H1 (cell line): ENCODE measurements around the gene RRP1B. TPM values are rescaled to one million over a fixed set of nuclear protein-coding genes. Genes with fewer than 3 reads are reported as not detected.

Experiments used
- CTCF ChIA-PET: fragments of 300-600 bp; sonication (Branson Sonifier 250); formaldehyde crosslinking; loops from one replicate; lab custom pipeline; 2021; ENCODE audit not compliant: partially characterized antibody; lab: Charles Lee
- POLR2A ChIA-PET: fragments of 300-600 bp; sonication (Branson Sonifier 250); formaldehyde crosslinking; loops from one replicate; lab custom pipeline; 2021; ENCODE audit warnings: inconsistent platforms; ENCODE audit not compliant: partially characterized antibody; lab: Charles Lee
- DNase-seq, 2 experiments: peaks; one replicate each; pipeline versions ENCODE4 v3.0.0 to v3.0.0-alpha.2; 2010 to 2022; ENCODE audit warnings: low spot score in 2 of 2, low read depth in 1 of 2, mixed read lengths in 1 of 2
- FAIRE-seq: peaks from 2 replicates; lab custom pipeline; 2011; peaks lifted over from hg19 to GRCh38; lab: Jason Lieb, UNC
- H2AFZ ChIP-seq: 2 replicates; pipeline ENCODE4 v1.8.1; 2012; ENCODE audit warnings: low read length, inconsistent platforms
- H2AK5ac ChIP-seq: 2 replicates; pipeline ENCODE4 v1.6.1; 2013; ENCODE audit warnings: low read depth, low read length
- H2BK120ac ChIP-seq: replicated peaks from 2 replicates; pipeline ENCODE3; 2013; ENCODE audit warnings: low read depth, low read length, inconsistent platforms
- H2BK12ac ChIP-seq: 2 replicates; pipeline ENCODE4 v1.6.1; 2013; ENCODE audit warnings: low read depth, low read length
- H2BK15ac ChIP-seq: 2 replicates; pipeline ENCODE4 v1.6.1; 2013; ENCODE audit warnings: low read length
- H2BK20ac ChIP-seq: 2 replicates; pipeline ENCODE4 v1.6.1; 2013; ENCODE audit warnings: low read length
- H2BK5ac ChIP-seq: 2 replicates; pipeline ENCODE4 v1.6.1; 2013; ENCODE audit warnings: low read depth, low read length
- H3K14ac ChIP-seq: 2 replicates; pipeline ENCODE4 v1.6.1; 2013; ENCODE audit warnings: inconsistent platforms; ENCODE audit not compliant: insufficient read length
- H3K18ac ChIP-seq: 2 replicates; pipeline ENCODE4 v1.6.1; 2013; ENCODE audit warnings: low read length; ENCODE audit errors: extremely low read depth
- H3K23ac ChIP-seq: 2 replicates; pipeline ENCODE4 v1.6.1; 2013; ENCODE audit warnings: inconsistent platforms; ENCODE audit not compliant: insufficient read length
- H3K23me2 ChIP-seq: 2 replicates; pipeline ENCODE4 v1.6.1; 2013; ENCODE audit warnings: low read depth, low read length
- H3K27ac ChIP-seq: 2 replicates; pipeline ENCODE4 v1.6.1; 2011; ENCODE audit warnings: low read depth, low read length, inconsistent platforms
- H3K27me3 ChIP-seq, 4 experiments: replicated peaks in 1 of 4; 1 replicate in 1 of 4; 2 replicates in 3 of 4; pipeline versions ENCODE4 v1.6.1 to v1.8.1; 2011 to 2013; ENCODE audit warnings: low read length in 3 of 4, mild to moderate bottlenecking in 3 of 4, inconsistent platforms in 2 of 4, mixed read lengths in 2 of 4, moderate library complexity in 1 of 4; ENCODE audit not compliant: control insufficient read depth in 3 of 4, insufficient read depth in 3 of 4; ENCODE audit errors: extremely low read depth in 1 of 4
- H3K36me3 ChIP-seq, 4 experiments: 2 replicates each; pipeline versions ENCODE4 v1.6.1 to v1.8.1; 2011 to 2013; ENCODE audit warnings: mild to moderate bottlenecking in 4 of 4, low read length in 3 of 4, moderate library complexity in 2 of 4, control low read depth in 1 of 4, inconsistent platforms in 1 of 4; ENCODE audit not compliant: insufficient read depth in 4 of 4, control insufficient read depth in 2 of 4
- H3K4ac ChIP-seq: replicated peaks from 2 replicates; pipeline ENCODE3; 2013; ENCODE audit warnings: low read length, low read depth, mixed read lengths, inconsistent platforms; ENCODE audit not compliant: insufficient read length
- H3K4me1 ChIP-seq, 4 experiments: replicated peaks in 1 of 4; 1 replicate in 1 of 4; 2 replicates in 3 of 4; pipeline versions ENCODE4 v1.6.1 to v1.8.1; 2011 to 2013; ENCODE audit warnings: low read length in 3 of 4, inconsistent platforms in 2 of 4, mixed read lengths in 1 of 4; ENCODE audit not compliant: insufficient read depth in 4 of 4, control insufficient read depth in 3 of 4
- H3K4me2 ChIP-seq, 2 experiments: 2 replicates each; pipeline versions ENCODE4 v1.6.1 to v1.8.1; 2011 to 2013; ENCODE audit warnings: low read depth in 2 of 2, low read length in 2 of 2, control low read depth in 1 of 2, inconsistent platforms in 1 of 2, mild to moderate bottlenecking in 1 of 2; ENCODE audit not compliant: insufficient read depth in 1 of 2
- H3K4me3 ChIP-seq, 4 experiments: fragments of 200-600, 300-600 bp in 1 of 4; sonication (generic), shearing (Covaris generic), sonication (Bioruptor Twin) in 1 of 4; 2 replicates each; pipeline versions ENCODE4 v1.5.1 to v1.8.1; 2011 to 2016; ENCODE audit warnings: low read length in 4 of 4, low read depth in 3 of 4, control low read depth in 2 of 4, inconsistent platforms in 2 of 4, mild to moderate bottlenecking in 2 of 4, mixed read lengths in 1 of 4, moderate library complexity in 1 of 4; ENCODE audit not compliant: insufficient read depth in 2 of 4; ENCODE audit errors: extremely low read depth in 1 of 4
- H3K56ac ChIP-seq: replicated peaks from 2 replicates; pipeline ENCODE3; 2013; ENCODE audit warnings: low read depth, mild to moderate bottlenecking, mixed read lengths, low read length, inconsistent platforms; ENCODE audit not compliant: insufficient read length
- H3K79me1 ChIP-seq: 2 replicates; pipeline ENCODE4 v1.6.1; 2013; ENCODE audit warnings: low read depth, low read length, control low read depth
- H3K79me2 ChIP-seq, 2 experiments: 2 replicates each; pipeline versions ENCODE4 v1.6.1 to v1.8.1; 2012 to 2013; ENCODE audit warnings: low read length in 2 of 2, mild to moderate bottlenecking in 2 of 2, inconsistent platforms in 1 of 2; ENCODE audit not compliant: insufficient read depth in 2 of 2, control insufficient read depth in 1 of 2
- H3K9ac ChIP-seq, 4 experiments: replicated peaks in 1 of 4; 1 replicate in 1 of 4; 2 replicates in 3 of 4; pipeline versions ENCODE4 v1.6.1 to v1.8.1; 2011 to 2013; ENCODE audit warnings: low read depth in 3 of 4, low read length in 3 of 4, control low read depth in 2 of 4, mild to moderate bottlenecking in 2 of 4, moderate library complexity in 2 of 4, inconsistent platforms in 1 of 4; ENCODE audit errors: extremely low read depth in 1 of 4
- H3K9me3 ChIP-seq, 2 experiments: 2 replicates each; pipeline versions ENCODE4 v1.6.1 to v1.8.1; 2012 to 2013; ENCODE audit warnings: mild to moderate bottlenecking in 2 of 2, moderate library complexity in 2 of 2, control low read depth in 1 of 2, inconsistent platforms in 1 of 2, low read depth in 1 of 2, low read length in 1 of 2, mixed read lengths in 1 of 2; ENCODE audit not compliant: insufficient read depth in 2 of 2
- H4K20me1 ChIP-seq, 2 experiments: replicated peaks in 1 of 2; 2 replicates each; pipeline versions ENCODE3 to v1.8.1; 2011 to 2013; ENCODE audit warnings: inconsistent platforms in 2 of 2, low read length in 2 of 2, mild to moderate bottlenecking in 1 of 2; ENCODE audit not compliant: insufficient read depth in 2 of 2, control insufficient read depth in 1 of 2
- H4K5ac ChIP-seq: 2 replicates; pipeline ENCODE4 v1.6.1; 2013; ENCODE audit warnings: low read length, low read depth, mixed read lengths, inconsistent platforms; ENCODE audit not compliant: insufficient read length
- H4K8ac ChIP-seq: 2 replicates; pipeline ENCODE4 v1.8.0; 2013; ENCODE audit warnings: mild to moderate bottlenecking, moderate library complexity, low read length, inconsistent platforms; ENCODE audit not compliant: insufficient read depth; ENCODE audit errors: extremely low read depth
- H4K91ac ChIP-seq: replicated peaks from 2 replicates; pipeline ENCODE3; 2013; ENCODE audit warnings: low read length, mixed read lengths, inconsistent platforms; ENCODE audit not compliant: insufficient read length
- BRCA1 ChIP-seq: IDR thresholded peaks from 2 replicates; pipeline ENCODE4 v1.6.1; 2012; ENCODE audit warnings: low read depth, low read length, improper control_type of control experiment
- JUND ChIP-seq: IDR thresholded peaks from 2 replicates; pipeline ENCODE4 v1.6.1; 2011; ENCODE audit warnings: mild to moderate bottlenecking, improper control_type of control experiment, low read length
- KDM1A ChIP-seq: fragments of 200-600, 300-600 bp; sonication (generic); IDR thresholded peaks from 2 replicates; pipeline ENCODE4 v1.7.1; 2016; ENCODE audit warnings: mild to moderate bottlenecking, low read length, borderline replicate concordance
- KDM4A ChIP-seq: IDR thresholded peaks from one replicate; pipeline ENCODE4 v1.7.1; 2012; ENCODE audit warnings: low read depth, mild to moderate bottlenecking, moderate library complexity, low read length, inconsistent platforms; ENCODE audit not compliant: severe bottlenecking
- POU5F1 ChIP-seq: IDR thresholded peaks from 2 replicates; pipeline ENCODE4 v1.6.1; 2011; ENCODE audit warnings: low read depth, mild to moderate bottlenecking, low read length, moderate library complexity
- RFX5 ChIP-seq: IDR thresholded peaks from 2 replicates; pipeline ENCODE4 v1.6.1; 2011; ENCODE audit warnings: low read depth, low read length, improper control_type of control experiment, borderline replicate concordance
- RXRA ChIP-seq: IDR thresholded peaks from 2 replicates; pipeline ENCODE4 v1.6.1; 2011; ENCODE audit warnings: low read depth, mild to moderate bottlenecking, low read length, moderate library complexity; ENCODE audit not compliant: insufficient read depth
- TAF1 ChIP-seq: IDR thresholded peaks from 2 replicates; pipeline ENCODE4 v1.6.1; 2011; ENCODE audit warnings: mild to moderate bottlenecking, low read depth, low read length
- TAF7 ChIP-seq: optimal IDR thresholded peaks from 2 replicates; pipeline ENCODE3; 2011; ENCODE audit warnings: low read depth, mild to moderate bottlenecking, inconsistent platforms, low read length, moderate library complexity, borderline replicate concordance
- TBP ChIP-seq: IDR thresholded peaks from 2 replicates; pipeline ENCODE4 v1.6.1; 2011; ENCODE audit warnings: low read depth, low read length, improper control_type of control experiment
- TCF12 ChIP-seq: IDR thresholded peaks from 2 replicates; pipeline ENCODE4 v1.6.1; 2011; ENCODE audit warnings: low read depth, mild to moderate bottlenecking, low read length
- TEAD4 ChIP-seq: IDR thresholded peaks from 2 replicates; pipeline ENCODE4 v1.6.1; 2012; ENCODE audit warnings: low read depth, low read length, inconsistent platforms, mixed read lengths
- WGBS, 2 experiments: shearing (Covaris generic) in 1 of 2; methylation state at CpG; one replicate each; pipeline versions ENCODE4 v1.1.6 to v1.1.7; 2013 to 2015; ENCODE audit warnings: low lambda C conversion rate in 2 of 2, mixed read lengths in 2 of 2, inconsistent platforms in 1 of 2, low coverage in 1 of 2, missing lambda C conversion rate in 1 of 2; ENCODE audit not compliant: insufficient replicate concordance in 2 of 2, insufficient coverage in 1 of 2, insufficient read length in 1 of 2; ENCODE audit errors: extremely low coverage in 1 of 2, missing lambda C conversion rate in 1 of 2; 5-methylcytosine and 5-hydroxymethylcytosine counted together
- polyA plus RNA-seq, 7 experiments: library from polyadenylated mRNA; depleted of rRNA in 3 of 7; stranded (reverse) in 5 of 7; unstranded in 2 of 7; fragments of >200 nt in 5 of 7; fragments of 200-250 nt in 2 of 7; gene quantifications; 1 replicate in 5 of 7; 2 replicates in 1 of 7; 4 replicates in 1 of 7; pipeline versions ENCODE4 v1.2.1 to v1.2.3, GENCODE V29; 2011 to 2013; ENCODE audit warnings: missing spikeins in 2 of 7, mixed read lengths in 2 of 7
- total RNA-seq: library from RNA; stranded (reverse); fragmentation: NEBNext Ultra II Directional; extraction: Animal tissue kit (Norgen Biotek cat#: 25700); gene quantifications from 2 replicates; pipeline ENCODE4 v1.2.1, GENCODE V29; 2021
- TF ChIP-seq, protein P1 (sequence below): IDR thresholded peaks from 2 replicates; pipeline ENCODE4 v1.6.1; 2012; ENCODE audit warnings: inconsistent platforms
- TF ChIP-seq, protein P2 (sequence below): IDR thresholded peaks from 2 replicates; pipeline ENCODE4 v1.6.1; 2011; ENCODE audit warnings: low read depth, mild to moderate bottlenecking, low read length; ENCODE audit not compliant: insufficient read depth

RRP1B gene
- total and polyA plus RNA-seq, 2 of the 8 experiments (the other 6 are each of a cell fraction or from before 2014, with no cell fraction given) = 25.8 to 97.3 TPM

- H3K79me1 ChIP-seq = 0 out of 2 replicates have a peak, but pooled peaks cover 2% of the 10 kb centered on the region
- no peaks in the 10 kb centered on the region for H3K27me3 ChIP-seq
- no peak overlapping the region for H2BK15ac ChIP-seq
- FAIRE-seq = no peak
- no peak overlapping the region for H3K4me2 ChIP-seq
- no peaks in the 10 kb centered on the region for H3K79me2 ChIP-seq
- H3K9ac ChIP-seq = no peak overlapping the region
- H2AFZ ChIP-seq = no peak overlapping the region
- H2BK20ac ChIP-seq = no peak overlapping the region
- H2BK5ac ChIP-seq = no peak overlapping the region
- no peak overlapping the region for H3K56ac ChIP-seq
- no peak overlapping the region for H4K8ac ChIP-seq
- no peak overlapping the region for H3K14ac ChIP-seq
- no peak for DNase-seq
- no peak overlapping the region for H3K27ac ChIP-seq
- no peaks in the 10 kb centered on the region for H3K9me3 ChIP-seq
- no peak overlapping the region for H2BK120ac ChIP-seq
- H2AK5ac ChIP-seq = no peak overlapping the region
- H2BK12ac ChIP-seq = no peak overlapping the region
- H4K20me1 ChIP-seq = peaks cover 2 to 10% of the 10 kb centered on the region in 2 experiments
- POLR2A ChIA-PET = interaction anchor here (1.0 kb wide), 1 partner anchor 37 kb away, joined by 4 read pairs; no protein-coding TSS in a partner anchor
- H4K91ac ChIP-seq = no peak overlapping the region
- H3K23me2 ChIP-seq = no peaks in the 10 kb centered on the region
- CTCF ChIA-PET = interaction anchor here (0.8 to 1.3 kb wide), 2 partner anchors 20 to 37 kb away, joined by 3 to 4 read pairs; no protein-coding TSS in a partner anchor
- H4K5ac ChIP-seq = no peak overlapping the region
- no peak overlapping the region for H3K4ac ChIP-seq
- H3K4me1 ChIP-seq = no peaks in the 10 kb centered on the region
- WGBS, 2 experiments = 98% methylated on average over 10 of the region's 10 CpGs; no CpG with 5 or more reads in 1 of the 2 experiments
- H3K23ac ChIP-seq = no peak overlapping the region
- no peak overlapping the region for H3K4me3 ChIP-seq
- H3K18ac ChIP-seq = no peak overlapping the region
- H3K36me3 ChIP-seq = peaks cover 27 to 87% (median 65%) of the 10 kb centered on the region in 4 experiments; a peak in 7 of 8 replicates
- TF ChIP-seq KDM1A (no peak), TAF1 (no peak), KDM4A (no peak), RFX5 (no peak), TCF12 (no peak), JUND (no peak), TBP (no peak), POU5F1 (no peak), BRCA1 (no peak), TEAD4 (no peak), TAF7 (no peak), RXRA (no peak)
- TF ChIP-seq, protein P1, sequence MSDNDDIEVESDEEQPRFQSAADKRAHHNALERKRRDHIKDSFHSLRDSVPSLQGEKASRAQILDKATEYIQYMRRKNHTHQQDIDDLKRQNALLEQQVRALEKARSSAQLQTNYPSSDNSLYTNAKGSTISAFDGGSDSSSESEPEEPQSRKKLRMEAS = no peak
- TF ChIP-seq, protein P2, sequence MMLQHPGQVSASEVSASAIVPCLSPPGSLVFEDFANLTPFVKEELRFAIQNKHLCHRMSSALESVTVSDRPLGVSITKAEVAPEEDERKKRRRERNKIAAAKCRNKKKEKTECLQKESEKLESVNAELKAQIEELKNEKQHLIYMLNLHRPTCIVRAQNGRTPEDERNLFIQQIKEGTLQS = no peak
Observed at GRCh38 chr21:43691801-43692200, 32.4 kb downstream of the RRP1B start.
